ENCODE measurements around the gene RPP25L. TPM values are rescaled to one million over a fixed set of nuclear protein-coding genes. Genes with fewer than 3 reads are reported as not detected.

The RPP25L gene
- total RNA-seq, 2 donors from 2014 or later, result 52.1 to 53.2 TPM

DNA sequence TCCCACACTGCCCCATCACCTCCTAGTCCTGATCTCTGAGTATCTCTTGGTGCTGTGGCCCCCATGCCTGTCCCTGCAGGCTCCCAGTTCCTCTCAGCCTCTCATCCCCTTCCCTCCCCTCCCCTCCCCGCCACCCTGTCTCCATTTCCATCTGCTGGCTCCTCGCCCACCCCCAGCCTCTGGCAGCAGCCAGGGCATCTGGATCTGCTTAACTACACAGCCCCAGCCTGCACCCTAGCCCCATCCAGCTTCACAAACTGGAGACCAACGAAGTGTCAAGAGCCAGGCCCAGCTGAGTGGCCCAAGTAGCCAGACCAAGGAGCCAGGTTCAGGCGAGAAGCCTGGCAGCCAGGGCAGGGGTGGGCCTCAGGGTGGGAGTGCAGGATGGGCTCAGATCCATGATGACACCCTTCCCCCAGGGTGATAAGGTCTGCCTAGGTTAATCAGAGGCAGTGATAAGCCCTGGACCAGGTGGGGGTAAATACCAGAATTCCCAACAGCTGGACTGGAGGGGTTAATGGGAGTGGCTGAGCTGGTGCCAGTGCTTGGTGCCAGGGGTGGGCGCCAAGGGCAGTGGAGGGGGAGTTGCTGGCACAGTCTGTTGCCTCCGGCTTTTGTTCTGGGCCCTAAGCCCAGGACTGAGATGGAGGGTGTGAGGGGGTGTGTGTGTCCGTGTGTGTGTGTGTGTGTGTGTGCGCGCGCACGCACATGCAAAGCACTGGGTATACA is 42.6 kb upstream of the RPP25L start:
- TF ChIP-seq POLR2AphosphoS5 (IDR thresholded peaks at IDR 0.05), result peak; percentile 67
- no peak for TF ChIP-seq POLR2A (IDR thresholded peaks at IDR 0.05)
- peak; percentile 66 for DNase-seq (ENCODE audit: low spot score)
- Histone ChIP-seq H3K36me3 (peaks cover 0 to 4% of the 10 kb centered on the region in 2 donors), H3K27me3 (replicated peaks; ENCODE audit: insufficient read depth) (no peaks in the 10 kb centered on the region), H3K27ac (peak overlapping the region; percentile 38 to 65), H3K4me3 (no peak overlapping the region), H3K9me3 (no peaks in the 10 kb centered on the region), H3K4me1 (replicated peaks) (peaks cover 20% of the 10 kb centered on the region)
- intact Hi-C loops (cut with DNase I), result no loop called here
- 11% methylated on average over 11 of the region's 11 CpGs for WGBS

DNA sequence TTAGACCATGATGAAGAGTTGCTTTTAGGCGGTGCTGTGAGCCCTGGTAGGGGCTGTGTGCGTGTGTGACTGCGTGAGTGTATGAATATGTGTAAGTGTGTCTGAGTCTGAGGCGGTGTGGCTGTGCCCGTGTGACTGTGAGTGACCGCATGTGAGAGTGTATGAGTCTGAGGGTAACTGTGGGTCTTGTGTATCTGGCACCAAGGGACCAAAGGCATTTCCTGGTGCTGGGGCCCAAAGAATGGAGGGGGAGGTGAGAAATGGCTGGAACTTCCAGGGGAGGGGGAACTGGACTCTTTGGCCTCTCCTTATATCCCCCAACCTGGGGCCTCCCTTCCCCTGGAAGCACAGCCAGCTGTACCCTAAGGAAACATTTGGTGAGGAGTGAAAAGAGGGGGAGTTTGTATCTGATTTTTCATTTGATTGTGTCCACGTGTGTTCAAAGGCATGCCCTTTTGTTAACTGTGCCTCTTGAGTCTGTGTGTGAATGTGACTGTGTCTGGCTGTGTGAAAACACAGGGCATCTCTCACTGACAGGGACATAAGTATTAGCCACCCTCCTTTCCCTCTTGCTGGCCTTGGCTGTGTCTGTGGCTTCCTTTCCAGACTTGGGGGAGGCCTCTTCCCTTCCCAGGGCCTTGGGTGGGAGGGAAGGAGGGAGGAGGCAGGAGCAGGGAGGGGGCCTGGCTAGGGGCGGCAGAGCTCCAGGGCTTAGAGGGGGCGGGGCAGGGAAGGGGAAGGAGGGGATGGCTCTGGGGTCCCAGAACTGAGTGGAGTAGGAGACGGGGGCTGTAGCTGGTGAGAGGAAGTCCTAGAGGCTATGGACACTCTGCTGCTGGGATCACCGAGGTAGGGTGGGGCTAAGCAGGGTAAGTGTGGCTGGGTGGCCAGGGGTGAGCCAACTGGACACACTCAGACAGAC is 41.5 kb upstream of the RPP25L start:
- no peak for DNase-seq (ENCODE audit: low spot score)
- Histone ChIP-seq H3K4me1 (replicated peaks) (peaks cover 20% of the 10 kb centered on the region), H3K27me3 (replicated peaks; ENCODE audit: insufficient read depth) (no peaks in the 10 kb centered on the region), H3K9me3 (no peaks in the 10 kb centered on the region), H3K36me3 (peaks cover 4 to 5% of the 10 kb centered on the region in 2 donors), H3K27ac (peak overlapping the region; percentile 38 to 65), H3K4me3 (no peak overlapping the region)
- TF ChIP-seq POLR2A (IDR thresholded peaks at IDR 0.05), result no peak
- no peak for TF ChIP-seq POLR2AphosphoS5 (IDR thresholded peaks at IDR 0.05)
- WGBS, result 44% methylated on average over 11 of the region's 11 CpGs
- intact Hi-C loops (cut with DNase I), result no loop called here

- peaks cover 25% of the 10 kb centered on the region for H3K4me1 ChIP-seq (replicated peaks)
- 28% methylated on average over 5 of the region's 5 CpGs for WGBS
- TF ChIP-seq, protein P1, sequence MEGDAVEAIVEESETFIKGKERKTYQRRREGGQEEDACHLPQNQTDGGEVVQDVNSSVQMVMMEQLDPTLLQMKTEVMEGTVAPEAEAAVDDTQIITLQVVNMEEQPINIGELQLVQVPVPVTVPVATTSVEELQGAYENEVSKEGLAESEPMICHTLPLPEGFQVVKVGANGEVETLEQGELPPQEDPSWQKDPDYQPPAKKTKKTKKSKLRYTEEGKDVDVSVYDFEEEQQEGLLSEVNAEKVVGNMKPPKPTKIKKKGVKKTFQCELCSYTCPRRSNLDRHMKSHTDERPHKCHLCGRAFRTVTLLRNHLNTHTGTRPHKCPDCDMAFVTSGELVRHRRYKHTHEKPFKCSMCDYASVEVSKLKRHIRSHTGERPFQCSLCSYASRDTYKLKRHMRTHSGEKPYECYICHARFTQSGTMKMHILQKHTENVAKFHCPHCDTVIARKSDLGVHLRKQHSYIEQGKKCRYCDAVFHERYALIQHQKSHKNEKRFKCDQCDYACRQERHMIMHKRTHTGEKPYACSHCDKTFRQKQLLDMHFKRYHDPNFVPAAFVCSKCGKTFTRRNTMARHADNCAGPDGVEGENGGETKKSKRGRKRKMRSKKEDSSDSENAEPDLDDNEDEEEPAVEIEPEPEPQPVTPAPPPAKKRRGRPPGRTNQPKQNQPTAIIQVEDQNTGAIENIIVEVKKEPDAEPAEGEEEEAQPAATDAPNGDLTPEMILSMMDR (IDR thresholded peaks at IDR 0.05), result no peak
- no peak for TF ChIP-seq POLR2AphosphoS5 (IDR thresholded peaks at IDR 0.05)
- TF ChIP-seq POLR2A (IDR thresholded peaks at IDR 0.05), result no peak
- peaks cover 4 to 5% of the 10 kb centered on the region in 2 donors for H3K36me3 ChIP-seq
- no peaks in the 10 kb centered on the region for H3K27me3 ChIP-seq (replicated peaks; ENCODE audit: insufficient read depth)
- intact Hi-C loops (cut with DNase I), result no loop called here
- peak overlapping the region in 1 of 2 donors; percentile 23 for H3K4me3 ChIP-seq
- peak overlapping the region; percentile 79 to 83 for H3K27ac ChIP-seq
- no peaks in the 10 kb centered on the region for H3K9me3 ChIP-seq
- no peak for DNase-seq (ENCODE audit: low spot score)
These were observed 40.7 kb upstream of the RPP25L start for GRCh38 chr9:34652602-34653000.

DNA sequence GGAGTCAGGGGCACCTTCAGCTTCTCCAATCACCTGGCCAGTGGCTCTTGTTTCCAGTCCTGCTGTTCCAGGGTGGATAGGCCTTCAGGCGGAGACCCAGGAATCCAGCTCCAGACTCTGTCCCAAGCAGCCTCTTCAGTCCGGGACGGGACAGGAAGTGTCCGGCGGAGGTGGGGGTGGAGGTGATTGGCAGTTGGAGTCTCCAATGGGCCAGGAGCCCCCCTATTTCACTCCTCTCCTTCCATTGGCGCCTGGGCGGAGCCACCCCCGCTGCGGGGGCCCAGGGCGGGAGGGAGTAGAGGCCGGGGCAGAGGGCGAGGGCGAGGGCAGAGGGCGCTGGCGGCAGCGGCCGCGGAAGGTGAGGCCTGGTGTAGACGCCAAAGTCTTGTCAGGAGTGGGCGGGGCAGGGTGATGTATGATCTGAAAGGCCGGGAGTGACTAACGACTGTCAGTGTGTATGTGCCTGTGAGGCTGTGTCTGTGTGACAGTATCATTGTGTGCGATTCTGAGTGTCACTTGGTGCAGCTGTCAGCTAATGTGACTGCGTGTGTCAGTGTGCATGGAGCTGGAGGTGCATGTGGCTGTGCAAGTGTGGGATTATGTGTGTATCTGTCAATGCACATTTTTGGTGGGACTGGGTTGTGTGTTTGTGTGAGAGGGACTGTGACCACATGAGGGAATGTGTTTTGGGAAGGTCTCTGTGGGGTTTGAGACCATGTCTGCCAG is 40.1 kb upstream of the RPP25L start, which contains the start of gene IL11RA:
TSS of gene IL11RA (plus strand) at position 310 of the 726 bp plus-strand sequence. CDS start 3,033 bp downstream, outside the sequence.
- no peaks in the 10 kb centered on the region for H3K27me3 ChIP-seq (replicated peaks; ENCODE audit: insufficient read depth)
- 3% methylated on average over 24 of the region's 24 CpGs for WGBS
- H3K9me3 ChIP-seq, result no peaks in the 10 kb centered on the region
- TF ChIP-seq POLR2A (IDR thresholded peaks at IDR 0.05) (peak; percentile 31), POLR2AphosphoS5 (IDR thresholded peaks at IDR 0.05) (peak; percentile 73)
- TF ChIP-seq, protein P1 (IDR thresholded peaks at IDR 0.05), result peak in 1 of 4 experiments; percentile 3
- DNase-seq (ENCODE audit: low spot score), result peak; percentile 80
- peaks cover 4 to 5% of the 10 kb centered on the region in 2 donors for H3K36me3 ChIP-seq
- H3K27ac ChIP-seq, result peak within 1 kb of the TSS; percentile 79 to 83
- H3K4me1 ChIP-seq (replicated peaks), result peaks cover 28% of the 10 kb centered on the region
- peak within 1 kb of the TSS; percentile 23 to 31 for H3K4me3 ChIP-seq
- intact Hi-C loops (cut with DNase I), result no loop called here

- intact Hi-C loops (cut with DNase I), result no loop called here
- DNase-seq (ENCODE audit: low spot score), result no peak
- WGBS, result 34% methylated on average over 4 of the region's 4 CpGs
These were observed 39.4 kb upstream of the RPP25L start for GRCh38 chr9:34651321-34651720.

More at GRCh38 chr9:34651321-34651720, 39.4 kb upstream of the RPP25L start:
- Histone ChIP-seq H3K4me1 (replicated peaks) (peaks cover 28% of the 10 kb centered on the region), H3K27ac (peak overlapping the region; percentile 79 to 83), H3K36me3 (peaks cover 4 to 5% of the 10 kb centered on the region in 2 donors), H3K27me3 (replicated peaks; ENCODE audit: insufficient read depth) (no peaks in the 10 kb centered on the region), H3K9me3 (no peaks in the 10 kb centered on the region), H3K4me3 (peak overlapping the region in 1 of 2 donors; percentile 31)
- no peak for TF ChIP-seq POLR2A (IDR thresholded peaks at IDR 0.05)
- TF ChIP-seq POLR2AphosphoS5 (IDR thresholded peaks at IDR 0.05), result no peak
